Measurements from ENCODE around the gene LATS1.
"Not testable (repeated sequence)": the region's sequence is repeated elsewhere in the genome, so short reads cannot be mapped to it uniquely, and the experiment has no call there.

LATS1 gene

GRCh38 chr6:149728499-149729234 lies 10.8 kb upstream of the LATS1 start:
- no peak for DNase-seq (ENCODE audit: low spot score)

GRCh38 chr6:149727793-149728498 lies 10.0 kb upstream of the LATS1 start:
- no peak for DNase-seq (ENCODE audit: low spot score)

GRCh38 chr6:149725785-149726184 lies 7.9 kb upstream of the LATS1 start:
- DNase-seq (ENCODE audit: low spot score) = no peak

- peak; percentile 64 for DNase-seq (ENCODE audit: low spot score)
Observed at GRCh38 chr6:149723771-149724417, 6.0 kb upstream of the LATS1 start.

GRCh38 chr6:149723262-149723661 lies 5.4 kb upstream of the LATS1 start:
- no peak for DNase-seq (ENCODE audit: low spot score)

GRCh38 chr6:149719531-149719930 lies 1.6 kb upstream of the LATS1 start:
- DNase-seq (ENCODE audit: low spot score) = no peak

- DNase-seq (ENCODE audit: low spot score) = no peak
Observed at GRCh38 chr6:149717255-149717587, 680 bp downstream of the LATS1 start.

GRCh38 chr6:149716181-149716963 lies 1.5 kb downstream of the LATS1 start:
- DNase-seq (ENCODE audit: low spot score) = no peak

- DNase-seq (ENCODE audit: low spot score) = no peak
Observed at GRCh38 chr6:149714442-149714841, 3.5 kb downstream of the LATS1 start.

GRCh38 chr6:149711711-149712110 lies 6.2 kb downstream of the LATS1 start:
- DNase-seq (ENCODE audit: low spot score) = no peak

GRCh38 chr6:149701714-149702113 lies 16.2 kb downstream of the LATS1 start:
- no peak for DNase-seq (ENCODE audit: low spot score)

- DNase-seq (ENCODE audit: low spot score) = no peak
Observed at GRCh38 chr6:149699150-149699549, 18.8 kb downstream of the LATS1 start.

GRCh38 chr6:149698175-149698574 lies 19.7 kb downstream of the LATS1 start:
- no peak for DNase-seq (ENCODE audit: low spot score)

GRCh38 chr6:149696901-149697300 lies 21.0 kb downstream of the LATS1 start:
- DNase-seq (ENCODE audit: low spot score) = no peak

- peak; percentile 58 for DNase-seq (ENCODE audit: low spot score)
Observed at GRCh38 chr6:149694921-149695320, 23.0 kb downstream of the LATS1 start.

GRCh38 chr6:149691201-149691600 lies 26.7 kb downstream of the LATS1 start:
- no peak for DNase-seq (ENCODE audit: low spot score)

GRCh38 chr6:149686230-149686629 lies 31.7 kb downstream of the LATS1 start:
- DNase-seq (ENCODE audit: low spot score) = peak; percentile 16

GRCh38 chr6:149683256-149683859 lies 34.5 kb downstream of the LATS1 start:
- DNase-seq (ENCODE audit: low spot score) = no peak

- not testable (repeated sequence) for DNase-seq (ENCODE audit: low spot score)
Observed at GRCh38 chr6:149681845-149682244, 36.1 kb downstream of the LATS1 start.

GRCh38 chr6:149681209-149681608 lies 36.7 kb downstream of the LATS1 start:
- no peak for DNase-seq (ENCODE audit: low spot score)

GRCh38 chr6:149680503-149680902 lies 37.4 kb downstream of the LATS1 start:
- no peak for DNase-seq (ENCODE audit: low spot score)

GRCh38 chr6:149672265-149672664 lies 45.6 kb downstream of the LATS1 start:
- DNase-seq (ENCODE audit: low spot score) = not testable (repeated sequence)
